GM19193 (cell line): ENCODE data around the gene LMOD2.

Source experiments
- POLR2A ChIP-seq: IDR thresholded peaks from 4 replicates; pipeline ENCODE4 v1.6.1; 2011; ENCODE audit not compliant: insufficient read depth, insufficient read length; ENCODE audit errors: extremely low read depth

The LMOD2 gene

GRCh38 chr7:123632808-123633207, 22.9 kb upstream of the LMOD2 start:
- no peak for TF ChIP-seq POLR2A

- TF ChIP-seq POLR2A = no peak
Measured at GRCh38 chr7:123633553-123633952, 22.1 kb upstream of the LMOD2 start.

- TF ChIP-seq POLR2A = no peak
Measured at GRCh38 chr7:123635551-123636359, 19.9 kb upstream of the LMOD2 start.

- TF ChIP-seq POLR2A = no peak
Measured at GRCh38 chr7:123637203-123637602, 18.5 kb upstream of the LMOD2 start.

GRCh38 chr7:123637878-123638277, 17.8 kb upstream of the LMOD2 start:
- no peak for TF ChIP-seq POLR2A

GRCh38 chr7:123639631-123640030, 16.0 kb upstream of the LMOD2 start:
- TF ChIP-seq POLR2A = no peak

- no peak for TF ChIP-seq POLR2A
Measured at GRCh38 chr7:123640583-123640982, 15.1 kb upstream of the LMOD2 start.

- TF ChIP-seq POLR2A = no peak
Measured at GRCh38 chr7:123641901-123642300, 13.8 kb upstream of the LMOD2 start.

GRCh38 chr7:123643495-123644441, 11.9 kb upstream of the LMOD2 start:
- TF ChIP-seq POLR2A = no peak

GRCh38 chr7:123645516-123645915, 10.2 kb upstream of the LMOD2 start:
- TF ChIP-seq POLR2A = no peak

- no peak for TF ChIP-seq POLR2A
Measured at GRCh38 chr7:123647106-123647730, 8.4 kb upstream of the LMOD2 start.

- no peak for TF ChIP-seq POLR2A
Measured at GRCh38 chr7:123649964-123650363, 5.7 kb upstream of the LMOD2 start.

- TF ChIP-seq POLR2A = no peak
Measured at GRCh38 chr7:123650595-123650994, 5.1 kb upstream of the LMOD2 start.

- no peak for TF ChIP-seq POLR2A
Measured at GRCh38 chr7:123652406-123652805, 3.3 kb upstream of the LMOD2 start.

- no peak for TF ChIP-seq POLR2A
Measured at GRCh38 chr7:123653162-123653561, 2.5 kb upstream of the LMOD2 start.
